Measurements from ENCODE around the gene SPZ1.

- TF ChIP-seq KDM5A (IDR thresholded peaks at IDR 0.05; ENCODE audit: low read length) (no peak), MAX (IDR thresholded peaks at IDR 0.05) (no peak), MAFK (IDR thresholded peaks at IDR 0.05; ENCODE audit: low read depth, low read length) (no peak), CTCF (IDR thresholded peaks at IDR 0.05; ENCODE audit: control extremely low read depth in 1 of 3, insufficient read depth in 1 of 3, low read depth in 1 of 3, low read length in 3 of 3) (no peak), EP300 (IDR thresholded peaks at IDR 0.05; ENCODE audit: borderline replicate concordance in 1 of 2, low read depth in 2 of 2, low read length in 2 of 2) (no peak), YY1 (IDR thresholded peaks at IDR 0.05; ENCODE audit: low read depth, low read length) (no peak), CEBPB (IDR thresholded peaks at IDR 0.05; ENCODE audit: low read depth, low read length) (no peak), EZH2 (IDR thresholded peaks at IDR 0.05; ENCODE audit: low read depth, low read length, severe bottlenecking) (no peak), POLR2AphosphoS5 (IDR thresholded peaks at IDR 0.05; ENCODE audit: low read depth, low read length) (no peak), RNF2 (IDR thresholded peaks at IDR 0.05; ENCODE audit: borderline replicate concordance, low read depth, low read length, missing control alignments, poor library complexity, severe bottlenecking) (no peak), POLR2A (IDR thresholded peaks at IDR 0.05; ENCODE audit: control extremely low read depth in 1 of 2, low read depth in 2 of 2, low read length in 2 of 2) (no peak), CBX5 (IDR thresholded peaks at IDR 0.05; ENCODE audit: low read depth, low read length) (no peak)
Observed at GRCh38 chr5:80368661-80369480, 49.1 kb downstream of the SPZ1 start.
